KOPT-K1 (cell line): Measurements from ENCODE around the gene TGIF2.

Source experiments
- H3K27ac ChIP-seq: fragments of 200-600 bp; sonication (generic); 2 replicates; pipeline ENCODE4 v1.5.1; 2016; ENCODE audit warnings: antibody characterized with exemption, mild to moderate bottlenecking, low read depth, low read length; ENCODE audit not compliant: poor library complexity, severe bottlenecking
- H3K36me3 ChIP-seq: fragments of 200-600 bp; sonication (generic); 2 replicates; pipeline ENCODE4 v1.5.1; 2017; ENCODE audit warnings: antibody characterized with exemption, mild to moderate bottlenecking, low read length, moderate library complexity; ENCODE audit not compliant: insufficient read depth
- H3K9me3 ChIP-seq: fragments of 200-600 bp; sonication (generic); 2 replicates; pipeline ENCODE4 v1.5.1; 2017; ENCODE audit warnings: antibody characterized with exemption, low read length, mild to moderate bottlenecking; ENCODE audit not compliant: insufficient read depth, poor library complexity, severe bottlenecking

TGIF2 gene

GRCh38 chr20:36573103-36573797, at the start of gene TGIF2:
TSS of gene TGIF2 (plus strand) at chr20:36573597. CDS start at chr20:36578775, 5,178 bp downstream.
- peaks cover 13% of the 10 kb centered on the region for H3K36me3 ChIP-seq
- H3K9me3 ChIP-seq: no peaks in the 10 kb centered on the region
- H3K27ac ChIP-seq: peak within 1 kb of the TSS; percentile 91

GRCh38 chr20:36525620-36526365, 47.6 kb upstream of the TGIF2 start:
- Histone ChIP-seq H3K9me3 (no peaks in the 10 kb centered on the region), H3K27ac (no peak overlapping the region), H3K36me3 (peaks cover 39% of the 10 kb centered on the region)

GRCh38 chr20:36526521-36527011, 46.8 kb upstream of the TGIF2 start:
- Histone ChIP-seq H3K27ac (no peak overlapping the region), H3K36me3 (peaks cover 39% of the 10 kb centered on the region), H3K9me3 (no peaks in the 10 kb centered on the region)

- Histone ChIP-seq H3K36me3 (peaks cover 39% of the 10 kb centered on the region), H3K27ac (no peak overlapping the region), H3K9me3 (no peaks in the 10 kb centered on the region)
Observed at GRCh38 chr20:36527331-36528125, 45.9 kb upstream of the TGIF2 start.

GRCh38 chr20:36528176-36528874, 45.1 kb upstream of the TGIF2 start:
- Histone ChIP-seq H3K27ac (no peak overlapping the region), H3K36me3 (peaks cover 39% of the 10 kb centered on the region), H3K9me3 (no peaks in the 10 kb centered on the region)

- H3K27ac ChIP-seq: no peak overlapping the region
- H3K9me3 ChIP-seq: no peaks in the 10 kb centered on the region
- H3K36me3 ChIP-seq: peaks cover 36% of the 10 kb centered on the region
Observed at GRCh38 chr20:36528875-36529417, 44.5 kb upstream of the TGIF2 start.

GRCh38 chr20:36532388-36532787, 41.0 kb upstream of the TGIF2 start:
- H3K36me3 ChIP-seq: peaks cover 8% of the 10 kb centered on the region; the same call in 1 of the 2 replicates
- H3K9me3 ChIP-seq: no peaks in the 10 kb centered on the region
- H3K27ac ChIP-seq: no peak overlapping the region

- no peak overlapping the region for H3K27ac ChIP-seq
- no peaks in the 10 kb centered on the region for H3K9me3 ChIP-seq
- H3K36me3 ChIP-seq: peaks cover 5% of the 10 kb centered on the region; the same call in 1 of the 2 replicates
Observed at GRCh38 chr20:36532822-36533221, 40.6 kb upstream of the TGIF2 start.

- no peak overlapping the region for H3K27ac ChIP-seq
Observed at GRCh38 chr20:36538026-36538722, 35.2 kb upstream of the TGIF2 start.

GRCh38 chr20:36540551-36541211, 32.7 kb upstream of the TGIF2 start:
- H3K9me3 ChIP-seq: no peaks in the 10 kb centered on the region
- no peaks in the 10 kb centered on the region for H3K36me3 ChIP-seq
- no peak overlapping the region for H3K27ac ChIP-seq

More at GRCh38 chr20:36538026-36538722, 35.2 kb upstream of the TGIF2 start:
- no peaks in the 10 kb centered on the region for H3K36me3 ChIP-seq
- no peaks in the 10 kb centered on the region for H3K9me3 ChIP-seq

- no peak within 1 kb of the TSS for H3K27ac ChIP-seq
Observed at GRCh38 chr20:36541227-36541767, 32.1 kb upstream of the TGIF2 start, which contains the start of gene MYL9. TSS of gene MYL9 (plus strand) at chr20:36541519. CDS start at chr20:36544885, 3,366 bp downstream.

GRCh38 chr20:36541768-36542488, 31.5 kb upstream of the TGIF2 start:
- Histone ChIP-seq H3K36me3 (no peaks in the 10 kb centered on the region), H3K27ac (no peak overlapping the region), H3K9me3 (no peaks in the 10 kb centered on the region)

More at GRCh38 chr20:36541227-36541767, 32.1 kb upstream of the TGIF2 start, which contains the start of gene MYL9:
- H3K9me3 ChIP-seq: no peaks in the 10 kb centered on the region
- no peaks in the 10 kb centered on the region for H3K36me3 ChIP-seq
